A673 (cell line): ENCODE measurements around the gene RABGAP1L. TPM values are rescaled to one million over a fixed set of nuclear protein-coding genes. Genes with fewer than 3 reads are reported as not detected.

Experiments used
- BruUV-seq: library from RNA; stranded (reverse); fragments of 400-500 nt; replicated peaks from 2 replicates; lab custom pipeline; 2021; lab: Mats Ljungman, UMichigan
- CTCF ChIA-PET: fragments of 300-600 bp; sonication (Branson Sonifier 250); formaldehyde crosslinking; loops from one replicate; lab custom pipeline; 2022; ENCODE audit warnings: antibody characterized with exemption; lab: Charles Lee
- POLR2A ChIA-PET: fragments of 300-600 bp; sonication (Branson Sonifier 250); formaldehyde crosslinking; loops from one replicate; lab custom pipeline; 2022; ENCODE audit warnings: antibody characterized with exemption; ENCODE audit not compliant: low non-redundant PET; lab: Charles Lee
- DNase-seq: peaks from one replicate; pipeline ENCODE4 v3.0.0-alpha.2; 2015; ENCODE audit warnings: low spot score
- H3K27ac ChIP-seq: fragments of 200-600 bp; sonication (generic); 2 replicates; pipeline ENCODE4 v1.5.1; 2016; ENCODE audit warnings: mixed run types, low read depth, mild to moderate bottlenecking, mixed read lengths, antibody characterized with exemption, low read length; ENCODE audit not compliant: poor library complexity, severe bottlenecking
- H3K27me3 ChIP-seq: fragments of 200-600 bp; sonication (generic); replicated peaks from 2 replicates; pipeline ENCODE4 v1.6.1; 2017; ENCODE audit warnings: mixed run types, low read depth, mild to moderate bottlenecking, mixed read lengths, antibody characterized with exemption, low read length; ENCODE audit not compliant: insufficient read depth, poor library complexity
- H3K36me3 ChIP-seq: fragments of 200-600 bp; sonication (generic); 2 replicates; pipeline ENCODE4 v1.6.1; 2016; ENCODE audit warnings: mixed run types, mild to moderate bottlenecking, mixed read lengths, antibody characterized with exemption, low read length; ENCODE audit not compliant: insufficient read depth, poor library complexity, severe bottlenecking
- H3K4me1 ChIP-seq: fragments of 200-600 bp; sonication (generic); 2 replicates; pipeline ENCODE4 v1.6.1; 2017; ENCODE audit warnings: mixed run types, mild to moderate bottlenecking, mixed read lengths, antibody characterized with exemption, low read length; ENCODE audit not compliant: insufficient read depth, poor library complexity, severe bottlenecking
- H3K4me3 ChIP-seq: fragments of 200-600 bp; sonication (generic); 2 replicates; pipeline ENCODE4 v1.5.1; 2016; ENCODE audit warnings: low read depth, mixed run types, mild to moderate bottlenecking, mixed read lengths, low read length; ENCODE audit not compliant: poor library complexity, severe bottlenecking
- H3K9me3 ChIP-seq: fragments of 200-600 bp; sonication (generic); 2 replicates; pipeline ENCODE4 v1.6.1; 2016; ENCODE audit warnings: mixed run types, low read depth, mild to moderate bottlenecking, mixed read lengths, antibody characterized with exemption, low read length; ENCODE audit not compliant: poor library complexity, severe bottlenecking
- EZH2 ChIP-seq: fragments of 200-600 bp; sonication (generic); IDR thresholded peaks from 2 replicates; pipeline ENCODE4 v1.6.1; 2017; ENCODE audit warnings: borderline replicate concordance, low read depth, mild to moderate bottlenecking, mixed read lengths, antibody characterized with exemption, low read length; ENCODE audit not compliant: poor library complexity, severe bottlenecking
- intact Hi-C: fragments of 100-400 bp; cut with micrococcal nuclease; formaldehyde crosslinking; loops from one replicate; pipeline ENCODE4 v1.10.0; 2022; ENCODE audit not compliant: unreplicated experiment
- total RNA-seq: library from RNA; stranded (reverse); gene quantifications from 2 replicates; pipeline ENCODE4 v1.2.3, GENCODE V29; 2021
- TF ChIP-seq, protein P1 (sequence below): fragments of 300-800, 200-600 bp; sonication (generic); conservative IDR thresholded peaks from 2 replicates; pipeline ENCODE4 v1.5.1; 2017; ENCODE audit warnings: low read depth, mild to moderate bottlenecking, antibody characterized with exemption, low read length, moderate library complexity, mixed read lengths

Gene RABGAP1L
- total RNA-seq, 1 experiment from 2014 or later = 19.3 TPM

DNA sequence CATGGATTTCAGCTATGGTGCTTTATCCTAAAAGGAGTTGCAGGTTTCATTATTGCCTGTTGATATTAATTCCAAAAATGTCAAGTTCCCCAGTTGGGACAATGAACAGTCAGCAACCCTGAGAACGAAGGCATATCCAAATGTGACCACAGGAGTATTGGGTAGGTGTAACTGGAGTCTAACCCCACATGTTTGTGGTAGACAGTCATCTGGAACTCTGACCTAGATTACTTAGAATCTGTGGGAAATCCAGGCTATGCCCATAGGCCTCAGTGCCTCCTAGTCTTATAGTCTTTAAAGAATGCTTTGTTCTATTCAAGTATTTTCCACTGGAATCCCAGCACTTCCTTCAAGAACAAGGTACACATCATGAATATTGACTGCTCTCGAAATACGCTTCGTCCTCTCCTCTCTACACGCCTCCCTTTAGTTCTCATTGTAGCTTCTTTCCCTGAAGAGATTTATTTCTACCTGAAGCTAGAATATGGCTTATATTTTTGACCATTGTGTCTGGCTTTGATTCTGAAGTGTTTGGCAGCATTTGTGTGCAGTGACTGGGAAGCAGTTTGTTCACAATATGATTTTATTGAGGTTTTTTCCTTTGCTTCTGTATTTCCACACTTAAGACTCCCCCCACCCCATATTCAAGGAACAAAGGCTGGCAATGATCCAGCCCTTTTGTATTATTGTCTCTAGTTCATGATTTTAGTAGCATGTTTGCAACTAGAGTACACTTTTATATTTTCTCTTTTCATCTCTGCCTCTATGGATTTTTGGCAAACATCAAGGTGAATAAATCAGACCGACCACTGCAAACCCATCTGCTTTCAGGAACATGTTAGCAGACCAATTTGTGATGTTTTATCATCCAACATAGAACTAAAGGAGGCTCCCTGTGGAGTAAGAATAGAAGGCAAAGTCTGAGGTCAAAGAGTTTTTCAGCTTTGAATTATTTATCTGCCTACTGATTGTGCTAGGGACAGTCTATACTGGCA, 467.0 kb downstream of the RABGAP1L start:
- no peak overlapping the region for H3K4me3 ChIP-seq
- no peaks in the 10 kb centered on the region for H3K27me3 ChIP-seq
- intact Hi-C loops = loop anchor here (2.0 kb wide), 1 partner anchor 20 kb away; no protein-coding TSS in a partner anchor
- no peak for DNase-seq
- H3K36me3 ChIP-seq = no peaks in the 10 kb centered on the region
- no peaks in the 10 kb centered on the region for H3K4me1 ChIP-seq
- no peak overlapping the region for H3K27ac ChIP-seq
- BruUV-seq = no TSS peak
- TF ChIP-seq, protein P1, sequence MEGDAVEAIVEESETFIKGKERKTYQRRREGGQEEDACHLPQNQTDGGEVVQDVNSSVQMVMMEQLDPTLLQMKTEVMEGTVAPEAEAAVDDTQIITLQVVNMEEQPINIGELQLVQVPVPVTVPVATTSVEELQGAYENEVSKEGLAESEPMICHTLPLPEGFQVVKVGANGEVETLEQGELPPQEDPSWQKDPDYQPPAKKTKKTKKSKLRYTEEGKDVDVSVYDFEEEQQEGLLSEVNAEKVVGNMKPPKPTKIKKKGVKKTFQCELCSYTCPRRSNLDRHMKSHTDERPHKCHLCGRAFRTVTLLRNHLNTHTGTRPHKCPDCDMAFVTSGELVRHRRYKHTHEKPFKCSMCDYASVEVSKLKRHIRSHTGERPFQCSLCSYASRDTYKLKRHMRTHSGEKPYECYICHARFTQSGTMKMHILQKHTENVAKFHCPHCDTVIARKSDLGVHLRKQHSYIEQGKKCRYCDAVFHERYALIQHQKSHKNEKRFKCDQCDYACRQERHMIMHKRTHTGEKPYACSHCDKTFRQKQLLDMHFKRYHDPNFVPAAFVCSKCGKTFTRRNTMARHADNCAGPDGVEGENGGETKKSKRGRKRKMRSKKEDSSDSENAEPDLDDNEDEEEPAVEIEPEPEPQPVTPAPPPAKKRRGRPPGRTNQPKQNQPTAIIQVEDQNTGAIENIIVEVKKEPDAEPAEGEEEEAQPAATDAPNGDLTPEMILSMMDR = no peak
- no peak for TF ChIP-seq EZH2
- no peaks in the 10 kb centered on the region for H3K9me3 ChIP-seq
- POLR2A ChIA-PET = no interaction called here
- CTCF ChIA-PET = no interaction called here

DNA sequence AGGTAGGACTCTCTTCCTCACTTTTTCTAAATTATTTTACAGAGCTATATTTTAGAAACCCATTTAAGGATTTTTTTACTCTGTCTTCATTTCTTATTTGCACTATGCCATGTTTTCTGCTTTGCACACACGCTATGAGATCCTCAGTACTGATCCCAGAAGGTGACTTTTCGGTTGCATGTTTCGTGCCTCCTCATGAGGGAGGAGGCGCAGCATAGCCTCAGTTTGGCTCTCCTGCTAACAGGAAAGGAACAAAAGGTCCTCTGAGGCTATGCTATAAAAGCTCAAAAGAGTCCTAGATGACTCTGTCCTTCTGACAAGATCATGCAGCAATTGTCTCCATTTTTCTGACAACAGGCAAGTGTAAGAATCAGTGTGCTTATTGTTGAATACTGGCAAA, 478.2 kb downstream of the RABGAP1L start:
- no peak overlapping the region for H3K4me3 ChIP-seq
- H3K9me3 ChIP-seq = no peaks in the 10 kb centered on the region
- CTCF ChIA-PET = no interaction called here
- H3K36me3 ChIP-seq = no peaks in the 10 kb centered on the region
- DNase-seq = no peak
- intact Hi-C loops = no loop called here
- no peaks in the 10 kb centered on the region for H3K27me3 ChIP-seq
- POLR2A ChIA-PET = no interaction called here
- no peaks in the 10 kb centered on the region for H3K4me1 ChIP-seq
- TF ChIP-seq, protein P1 = no peak
- no peak for TF ChIP-seq EZH2
- no TSS peak for BruUV-seq
- H3K27ac ChIP-seq = no peak overlapping the region

DNA sequence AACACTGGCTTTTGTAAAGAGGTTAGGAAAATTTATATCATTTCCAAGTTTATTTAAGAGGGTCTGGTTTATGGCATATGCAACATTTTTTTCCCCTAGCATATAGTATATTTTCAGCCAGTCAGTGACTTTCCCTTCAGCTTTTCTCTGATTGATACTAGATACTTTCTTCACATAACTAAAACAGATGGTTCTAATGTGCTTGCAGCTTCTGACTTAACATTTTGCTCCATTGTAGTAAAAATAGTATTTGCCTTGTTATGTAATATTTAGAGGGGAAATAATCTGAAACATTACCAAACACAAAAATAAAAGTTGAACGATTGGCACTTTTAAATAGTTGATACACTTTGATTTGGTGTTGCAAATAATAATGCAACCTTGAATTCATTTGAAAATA, 480.1 kb downstream of the RABGAP1L start:
- no peaks in the 10 kb centered on the region for H3K9me3 ChIP-seq
- DNase-seq = no peak
- no peaks in the 10 kb centered on the region for H3K36me3 ChIP-seq
- H3K27me3 ChIP-seq = no peaks in the 10 kb centered on the region
- no peak overlapping the region for H3K4me3 ChIP-seq
- TF ChIP-seq EZH2 = no peak
- TF ChIP-seq, protein P1 = no peak
- H3K4me1 ChIP-seq = no peaks in the 10 kb centered on the region
- ChIA-PET POLR2A (no interaction called here), CTCF (no interaction called here)
- intact Hi-C loops = no loop called here
- no peak overlapping the region for H3K27ac ChIP-seq
- no TSS peak for BruUV-seq
